ENCODE data around the gene FXN. TPM values are rescaled to one million over a fixed set of nuclear protein-coding genes. Genes with fewer than 3 reads are reported as not detected.
"Not testable (repeated sequence)": the region's sequence is repeated elsewhere in the genome, so short reads cannot be mapped to it uniquely, and the experiment has no call there.

Gene FXN
- total RNA-seq, 4 donors from 2014 or later, result 2.4 to 7.3 (median 5.2) TPM

DNA sequence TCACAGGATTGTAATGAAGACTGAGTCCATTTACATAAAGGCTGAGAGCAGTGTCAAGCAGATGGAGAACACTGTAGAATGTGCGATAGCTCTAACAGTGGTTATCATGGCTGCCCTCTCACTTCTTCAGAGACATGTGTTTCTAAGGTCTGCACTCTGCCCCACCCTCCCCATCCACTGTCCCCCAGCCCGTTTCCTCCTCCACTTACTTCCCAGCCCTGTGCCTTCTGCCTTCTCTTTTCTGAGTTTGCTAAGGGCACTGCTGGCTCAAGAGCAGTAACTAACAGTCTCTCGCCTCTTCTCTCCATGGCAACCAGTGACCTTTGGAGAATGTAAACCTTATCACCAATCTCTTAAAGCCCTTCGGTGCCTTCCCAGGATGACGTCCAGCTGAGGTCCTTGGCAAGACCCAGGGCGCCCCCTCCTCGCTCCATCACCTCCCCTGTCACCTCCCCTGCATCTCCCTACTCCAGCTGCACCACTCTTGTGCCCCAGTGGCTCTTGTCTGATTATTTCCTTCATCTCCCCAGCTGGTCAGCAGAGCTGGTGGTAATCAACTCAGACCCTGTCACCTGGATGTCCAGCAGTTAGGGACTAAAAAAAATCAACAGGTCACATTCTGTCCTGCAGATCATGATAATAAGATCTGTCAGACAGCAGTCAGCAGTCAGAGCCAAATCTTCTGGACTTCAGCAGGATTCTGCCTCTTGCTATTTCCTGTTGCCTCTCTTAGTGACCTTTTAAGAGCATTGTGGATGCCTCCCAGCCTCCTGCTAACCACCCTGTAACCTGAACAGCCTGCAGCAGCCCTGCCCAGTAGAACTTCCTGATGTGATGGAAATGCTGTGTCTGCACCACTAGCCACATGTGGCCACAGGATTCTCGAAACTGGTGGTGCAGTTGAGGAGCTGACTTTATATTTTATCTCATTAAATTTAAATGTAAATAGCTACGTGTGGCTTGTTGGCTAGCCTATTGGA is 9.0 kb downstream of the FXN start:
- WGBS, 2 donors, result 66 to 74% methylated on average over 9 of the region's 9 CpGs
- H3K27ac ChIP-seq, result no peak overlapping the region
- H3K4me1 ChIP-seq, result peaks cover 0 to 9% (median 0%) of the 10 kb centered on the region in 4 donors
- H3K36me3 ChIP-seq, result peaks cover 0 to 29% (median 3%) of the 10 kb centered on the region in 3 donors
- DNase-seq (ENCODE audit: low spot score in 2 of 2), result no peak
- TF ChIP-seq POLR2A (IDR thresholded peaks at IDR 0.05) (no peak), EP300 (IDR thresholded peaks at IDR 0.05) (no peak)
- TF ChIP-seq, protein P1, sequence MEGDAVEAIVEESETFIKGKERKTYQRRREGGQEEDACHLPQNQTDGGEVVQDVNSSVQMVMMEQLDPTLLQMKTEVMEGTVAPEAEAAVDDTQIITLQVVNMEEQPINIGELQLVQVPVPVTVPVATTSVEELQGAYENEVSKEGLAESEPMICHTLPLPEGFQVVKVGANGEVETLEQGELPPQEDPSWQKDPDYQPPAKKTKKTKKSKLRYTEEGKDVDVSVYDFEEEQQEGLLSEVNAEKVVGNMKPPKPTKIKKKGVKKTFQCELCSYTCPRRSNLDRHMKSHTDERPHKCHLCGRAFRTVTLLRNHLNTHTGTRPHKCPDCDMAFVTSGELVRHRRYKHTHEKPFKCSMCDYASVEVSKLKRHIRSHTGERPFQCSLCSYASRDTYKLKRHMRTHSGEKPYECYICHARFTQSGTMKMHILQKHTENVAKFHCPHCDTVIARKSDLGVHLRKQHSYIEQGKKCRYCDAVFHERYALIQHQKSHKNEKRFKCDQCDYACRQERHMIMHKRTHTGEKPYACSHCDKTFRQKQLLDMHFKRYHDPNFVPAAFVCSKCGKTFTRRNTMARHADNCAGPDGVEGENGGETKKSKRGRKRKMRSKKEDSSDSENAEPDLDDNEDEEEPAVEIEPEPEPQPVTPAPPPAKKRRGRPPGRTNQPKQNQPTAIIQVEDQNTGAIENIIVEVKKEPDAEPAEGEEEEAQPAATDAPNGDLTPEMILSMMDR (IDR thresholded peaks at IDR 0.05), result no peak
- no peak overlapping the region for H3K4me3 ChIP-seq
- no peaks in the 10 kb centered on the region for H3K9me3 ChIP-seq
- H3K27me3 ChIP-seq, result no peaks in the 10 kb centered on the region

DNA sequence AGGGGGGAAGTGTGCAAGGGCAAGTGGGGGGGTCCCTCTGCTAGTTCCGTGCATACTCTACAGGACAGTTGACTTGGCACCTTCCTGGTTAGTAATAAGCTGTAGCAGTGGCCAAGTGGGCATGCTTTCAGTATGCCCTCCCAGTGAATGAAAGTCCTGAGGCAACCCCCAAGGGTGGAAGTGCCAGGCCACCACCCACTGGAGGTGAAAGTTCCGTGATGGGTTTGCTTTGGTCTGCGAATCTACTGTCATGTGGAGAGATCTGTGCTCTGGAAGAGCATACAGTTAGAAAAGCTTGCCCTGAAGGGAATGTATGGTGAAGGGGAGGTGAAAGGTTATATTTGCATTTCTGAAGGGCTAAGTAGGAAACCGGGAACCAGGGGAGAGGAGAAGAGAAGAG is 10.3 kb downstream of the FXN start:
- Histone ChIP-seq H3K27ac (no peak overlapping the region), H3K36me3 (peaks cover 0 to 35% (median 3%) of the 10 kb centered on the region in 3 donors), H3K27me3 (no peaks in the 10 kb centered on the region), H3K4me3 (no peak overlapping the region), H3K4me1 (peaks cover 0 to 9% (median 0%) of the 10 kb centered on the region in 4 donors), H3K9me3 (no peaks in the 10 kb centered on the region)
- 70 to 71% methylated on average over 4 of the region's 4 CpGs for WGBS, 2 donors
- DNase-seq (ENCODE audit: low spot score in 2 of 2), result no peak
- no peak for TF ChIP-seq EP300 (IDR thresholded peaks at IDR 0.05)
- TF ChIP-seq, protein P1 (IDR thresholded peaks at IDR 0.05), result no peak

DNA sequence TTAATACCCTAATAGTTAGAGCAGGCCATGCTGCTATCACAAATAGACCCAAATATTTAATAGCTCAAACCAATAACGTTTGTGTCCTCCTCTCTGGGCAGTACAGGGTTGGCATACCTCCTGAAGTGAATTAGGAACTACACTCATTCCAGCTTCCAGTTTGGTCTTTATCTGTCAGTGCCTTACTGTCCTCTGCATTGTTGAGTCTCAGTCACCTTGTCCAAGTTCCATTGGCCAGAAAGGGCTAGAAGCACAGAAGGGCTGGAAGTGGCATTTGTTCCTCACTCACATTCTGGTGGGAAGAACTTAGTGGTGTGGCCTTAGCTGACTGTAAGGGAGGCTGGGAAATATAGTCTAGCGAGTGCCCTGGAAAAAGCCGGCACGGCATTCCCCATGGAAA is 11.2 kb downstream of the FXN start:
- Histone ChIP-seq H3K4me3 (no peak overlapping the region), H3K27me3 (no peaks in the 10 kb centered on the region), H3K27ac (no peak overlapping the region), H3K4me1 (peaks cover 0 to 9% (median 0%) of the 10 kb centered on the region in 4 donors), H3K36me3 (peaks cover 0 to 37% (median 3%) of the 10 kb centered on the region in 3 donors), H3K9me3 (no peaks in the 10 kb centered on the region)
- TF ChIP-seq, protein P1 (IDR thresholded peaks at IDR 0.05), result no peak
- TF ChIP-seq EP300 (IDR thresholded peaks at IDR 0.05) (no peak), POLR2A (IDR thresholded peaks at IDR 0.05) (no peak)
- 58 to 77% methylated on average over 4 of the region's 4 CpGs for WGBS, 2 donors
- DNase-seq (ENCODE audit: low spot score in 2 of 2), result no peak

DNA sequence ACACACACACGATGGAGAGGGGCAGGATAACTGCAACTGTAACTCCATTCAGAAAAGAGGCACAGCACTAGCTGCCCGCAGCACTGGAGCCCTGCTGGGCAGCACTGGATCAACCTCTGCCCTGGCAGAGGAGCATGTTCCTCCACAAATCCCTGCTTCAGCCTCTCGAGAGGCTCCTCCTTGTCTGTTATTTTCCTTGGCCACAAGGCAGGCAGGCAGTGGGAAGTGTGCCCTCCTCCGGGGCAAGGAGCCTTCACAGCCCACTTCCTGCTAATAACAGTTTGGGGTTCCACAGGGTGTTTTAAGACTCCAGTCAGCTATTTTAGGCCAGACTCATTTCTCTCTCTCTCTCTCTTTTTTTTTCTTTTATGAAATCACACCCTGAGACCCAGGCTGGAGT is 11.8 kb downstream of the FXN start:
- no peaks in the 10 kb centered on the region for H3K9me3 ChIP-seq
- H3K27ac ChIP-seq, result no peak overlapping the region
- H3K36me3 ChIP-seq, result peaks cover 0 to 37% (median 3%) of the 10 kb centered on the region in 3 donors
- peaks cover 0 to 9% (median 0%) of the 10 kb centered on the region in 4 donors for H3K4me1 ChIP-seq
- DNase-seq (ENCODE audit: low spot score in 2 of 2), result no peak
- WGBS, 2 donors, result 34 to 48% methylated on average over 4 of the region's 4 CpGs
- no peaks in the 10 kb centered on the region for H3K27me3 ChIP-seq
- TF ChIP-seq, protein P1 (IDR thresholded peaks at IDR 0.05), result no peak
- no peak for TF ChIP-seq POLR2A (IDR thresholded peaks at IDR 0.05)
- no peak for TF ChIP-seq EP300 (IDR thresholded peaks at IDR 0.05)
- no peak overlapping the region for H3K4me3 ChIP-seq

DNA sequence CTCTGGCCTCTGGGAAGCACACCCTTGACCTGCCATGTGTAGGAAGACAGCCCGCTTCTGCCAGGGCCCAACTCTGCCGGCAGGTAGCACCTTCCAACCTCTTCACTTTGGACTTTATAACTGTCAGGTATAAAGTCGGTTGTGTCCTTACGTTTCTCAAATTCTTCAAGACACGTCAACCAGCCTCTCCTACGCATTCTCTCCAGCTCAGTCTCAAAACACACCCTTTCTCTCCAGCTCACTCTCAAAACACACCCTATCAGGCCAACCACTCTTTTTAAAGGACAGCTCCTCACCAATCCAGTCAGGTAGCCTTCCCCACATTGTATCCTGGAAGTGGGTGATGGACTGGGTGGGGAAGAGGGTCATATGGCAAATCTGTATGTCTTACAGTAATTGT is 13.5 kb downstream of the FXN start:
- WGBS, 2 donors, result 84 to 87% methylated on average over 6 of the region's 6 CpGs
- no peak for DNase-seq (ENCODE audit: low spot score in 2 of 2)
- H3K4me1 ChIP-seq, result peaks cover 0 to 9% (median 0%) of the 10 kb centered on the region in 4 donors
- peaks cover 0 to 37% (median 3%) of the 10 kb centered on the region in 3 donors for H3K36me3 ChIP-seq
- no peak overlapping the region for H3K4me3 ChIP-seq
- no peaks in the 10 kb centered on the region for H3K27me3 ChIP-seq
- TF ChIP-seq EP300 (IDR thresholded peaks at IDR 0.05), result no peak
- TF ChIP-seq, protein P1 (IDR thresholded peaks at IDR 0.05), result no peak
- no peak for TF ChIP-seq POLR2A (IDR thresholded peaks at IDR 0.05)
- H3K27ac ChIP-seq, result no peak overlapping the region
- H3K9me3 ChIP-seq, result no peaks in the 10 kb centered on the region

DNA sequence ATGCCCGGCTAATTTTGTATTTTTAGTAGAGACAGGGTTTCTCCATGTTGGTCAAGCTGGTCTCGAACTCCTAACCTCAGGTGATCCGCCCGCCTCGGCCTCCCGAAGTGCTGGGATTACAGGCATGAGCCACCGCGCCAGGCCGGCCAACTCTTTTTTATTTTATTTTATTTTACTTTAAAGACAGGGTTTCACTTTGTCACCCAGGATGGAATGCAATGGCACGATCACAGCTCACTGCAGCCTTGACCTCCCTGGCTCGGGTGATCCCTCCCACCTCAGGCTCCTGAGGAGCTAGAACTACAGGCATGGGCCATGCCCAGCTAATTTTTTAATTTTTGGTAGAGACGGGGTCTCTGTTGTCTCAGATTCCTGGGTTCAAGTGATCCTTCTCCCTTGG is 15.4 kb downstream of the FXN start:
- not testable (repeated sequence) for H3K27me3 ChIP-seq; H3K4me3 ChIP-seq; H3K27ac ChIP-seq; H3K9me3 ChIP-seq; DNase-seq (ENCODE audit: low spot score in 2 of 2)
- Histone ChIP-seq H3K4me1 (peaks cover 0 to 14% (median 0%) of the 10 kb centered on the region in 4 donors), H3K36me3 (peaks cover 0 to 39% (median 3%) of the 10 kb centered on the region in 3 donors)
- WGBS, 2 donors, result 88 to 98% methylated on average over 12 of the region's 12 CpGs
